HG02840 (cell line): ENCODE results near the gene XKRX.

Experiments
- ATAC-seq: cut with Tn5 transposase; IDR thresholded peaks from one replicate; pipeline ENCODE4 v1.9.1; 2021; ENCODE audit warnings: mild to moderate bottlenecking, moderate library complexity, moderate number of reproducible peaks; ENCODE audit not compliant: unreplicated experiment, low FRiP score

The XKRX gene

GRCh38 chrX:100928660-100929613 is at the start of gene XKRX:
TSS of gene XKRX (minus strand) at chrX:100928917. CDS start at chrX:100928304, 613 bp downstream.
- peak; percentile 59 for ATAC-seq

GRCh38 chrX:100976211-100976610 is 47.5 kb upstream of the XKRX start:
- no peak for ATAC-seq

- ATAC-seq: no peak
Measured at GRCh38 chrX:100975212-100975611, 46.5 kb upstream of the XKRX start.

- ATAC-seq: no peak
Measured at GRCh38 chrX:100973411-100973810, 44.7 kb upstream of the XKRX start.

GRCh38 chrX:100969936-100970335 is 41.2 kb upstream of the XKRX start:
- no peak for ATAC-seq

GRCh38 chrX:100969408-100969807 is 40.7 kb upstream of the XKRX start, which contains the start of gene ARL13A:
TSS of gene ARL13A (plus strand) at chrX:100969708. CDS start at chrX:100973690, 3,982 bp downstream.
- no peak for ATAC-seq

- ATAC-seq: no peak
Measured at GRCh38 chrX:100964362-100964761, 35.6 kb upstream of the XKRX start.

GRCh38 chrX:100962811-100963210 is 34.1 kb upstream of the XKRX start:
- no peak for ATAC-seq

- no peak for ATAC-seq
Measured at GRCh38 chrX:100948557-100948956, 19.8 kb upstream of the XKRX start.

GRCh38 chrX:100946299-100946927 is 17.7 kb upstream of the XKRX start:
- no peak for ATAC-seq

- ATAC-seq: no peak
Measured at GRCh38 chrX:100944601-100945000, 15.9 kb upstream of the XKRX start.

- ATAC-seq: no peak
Measured at GRCh38 chrX:100939333-100939732, 10.6 kb upstream of the XKRX start.

GRCh38 chrX:100935767-100936166 is 7.0 kb upstream of the XKRX start:
- no peak for ATAC-seq

- ATAC-seq: peak; percentile 13
Measured at GRCh38 chrX:100931925-100932285, 3.2 kb upstream of the XKRX start.

- ATAC-seq: peak; percentile 64
Measured at GRCh38 chrX:100931218-100931924, 2.7 kb upstream of the XKRX start.

- no peak for ATAC-seq
Measured at GRCh38 chrX:100926453-100926852, 2.3 kb downstream of the XKRX start.

GRCh38 chrX:100924375-100924774 is 4.3 kb downstream of the XKRX start:
- no peak for ATAC-seq

GRCh38 chrX:100915562-100915961 is 13.2 kb downstream of the XKRX start:
- ATAC-seq: no peak

- no peak for ATAC-seq
Measured at GRCh38 chrX:100913111-100913510, 15.6 kb downstream of the XKRX start.

GRCh38 chrX:100911731-100912130 is 17.0 kb downstream of the XKRX start:
- ATAC-seq: no peak

- no peak for ATAC-seq
Measured at GRCh38 chrX:100905620-100906019, 23.1 kb downstream of the XKRX start.
